A549 (cell line): Measurements from ENCODE around the gene ARHGEF3. TPM values are rescaled to one million over a fixed set of nuclear protein-coding genes. Genes with fewer than 3 reads are reported as not detected.

ENCODE experiments used
- ATAC-seq, 2 experiments: fragments of 200-7000 bp in 1 of 2; fragments of >200 bp in 1 of 2; cut with Nextera tagmentation in 1 of 2; cut with Tn5 transposase in 1 of 2; 3 replicates each; pipeline versions ENCODE4 v1.8.0 to v1.9.1; 2018 to 2020; ENCODE audit warnings: mild to moderate bottlenecking in 1 of 2, moderate library complexity in 1 of 2
- CTCF ChIA-PET: fragments of 300-600 bp; sonication (Branson Sonifier 250); formaldehyde crosslinking; extraction: SDS; loops from one replicate; lab custom pipeline; 2021; ENCODE audit warnings: antibody characterized with exemption, inconsistent platforms; lab: Yijun Ruan, JAX
- POLR2A ChIA-PET: fragments of 350-600 bp; formaldehyde crosslinking; extraction: SDS; loops from one replicate; lab custom pipeline; 2021; ENCODE audit warnings: antibody characterized with exemption, inconsistent platforms; lab: Yijun Ruan, JAX
- DNase-seq, 2 experiments: peaks; one replicate each; pipeline versions ENCODE4 v3.0.0 to v3.0.0-alpha.2; 2011 to 2016; ENCODE audit warnings: low read depth in 1 of 2, low spot score in 1 of 2
- FAIRE-seq: peaks from 2 replicates; lab custom pipeline; 2011; peaks lifted over from hg19 to GRCh38; lab: Jason Lieb, UNC
- H3K27ac ChIP-seq, 2 experiments: fragments of >200 bp; sonication (Bioruptor Twin); formaldehyde crosslinking; 3 replicates each; pipeline ENCODE4 v1.5.1; 2016 to 2017
- H3K4me1 ChIP-seq: fragments of >200 bp; sonication (Bioruptor Twin); formaldehyde crosslinking; 3 replicates; pipeline ENCODE4 v1.6.1; 2016
- H3K4me2 ChIP-seq: fragments of >200 bp; sonication (Bioruptor Twin); formaldehyde crosslinking; 3 replicates; pipeline ENCODE4 v1.6.1; 2016
- H3K4me3 ChIP-seq: fragments of >200 bp; sonication (Bioruptor Twin); formaldehyde crosslinking; 3 replicates; pipeline ENCODE4 v1.5.1; 2016
- H3K9me3 ChIP-seq: fragments of >200 bp; sonication (Bioruptor Twin); formaldehyde crosslinking; 3 replicates; pipeline ENCODE4 v1.6.1; 2016
- CBX2 ChIP-seq: fragments of 200-600 bp; sonication (generic); IDR thresholded peaks from 2 replicates; pipeline ENCODE4 v1.6.1; 2016; ENCODE audit warnings: low read depth, mild to moderate bottlenecking, borderline replicate concordance
- CBX8 ChIP-seq: fragments of 200-600 bp; sonication (generic); IDR thresholded peaks from 2 replicates; pipeline ENCODE4 v1.6.1; 2016
- CEBPB ChIP-seq, 2 experiments: fragments of >200 bp in 1 of 2; sonication (Bioruptor Twin) in 1 of 2; formaldehyde crosslinking in 1 of 2; IDR thresholded peaks; 2 replicates each; pipeline ENCODE4 v1.6.1; 2012 to 2016
- CHD2 ChIP-seq: fragments of 150-350 bp; IDR thresholded peaks from 2 replicates; pipeline ENCODE4 v1.6.1; 2014; ENCODE audit warnings: low read length; ENCODE audit not compliant: partially characterized antibody
- EP300 ChIP-seq, 2 experiments: fragments of >200 bp; sonication (Bioruptor Twin); formaldehyde crosslinking; IDR thresholded peaks; 2 replicates in 1 of 2; 3 replicates in 1 of 2; pipeline ENCODE4 v1.6.1; 2016 to 2017
- ESRRA ChIP-seq: fragments of 150-350 bp; IDR thresholded peaks from 2 replicates; pipeline ENCODE4 v1.6.1; 2014; ENCODE audit warnings: mild to moderate bottlenecking, low read length, borderline replicate concordance
- FOSB ChIP-seq: fragments of 250-450 bp; sonication (Bioruptor Pico); IDR thresholded peaks from 2 replicates; pipeline ENCODE4 v1.5.0; 2020; ENCODE audit warnings: mild to moderate bottlenecking, moderate library complexity
- FOXS1 ChIP-seq: fragments of 250-450 bp; sonication (Bioruptor Pico); IDR thresholded peaks from 2 replicates; pipeline ENCODE4 v1.5.0; 2020; ENCODE audit warnings: mild to moderate bottlenecking, moderate library complexity
- HEYL ChIP-seq: fragments of 250-450 bp; sonication (Bioruptor Pico); IDR thresholded peaks from 2 replicates; pipeline ENCODE4 v1.8.0; 2021; ENCODE audit warnings: mild to moderate bottlenecking, moderate library complexity
- HOXA7 ChIP-seq: fragments of 250-450 bp; sonication (Bioruptor Pico); IDR thresholded peaks from 2 replicates; pipeline ENCODE4 v1.5.0; 2020; ENCODE audit warnings: mild to moderate bottlenecking, moderate library complexity
- KDM1A ChIP-seq: fragments of 200-600 bp; sonication (generic); IDR thresholded peaks from 2 replicates; pipeline ENCODE4 v1.6.1; 2016; ENCODE audit warnings: low read depth, mild to moderate bottlenecking
- MYC ChIP-seq: IDR thresholded peaks from 2 replicates; pipeline ENCODE4 v1.6.1; 2012; ENCODE audit warnings: mild to moderate bottlenecking, inconsistent platforms, low read length, improper control_type of control experiment, borderline replicate concordance
- PHF8 ChIP-seq: fragments of 200-600 bp; sonication (generic); IDR thresholded peaks from 2 replicates; pipeline ENCODE4 v1.6.1; 2016; ENCODE audit warnings: low read depth, mild to moderate bottlenecking, antibody characterized with exemption, moderate library complexity, borderline replicate concordance
- POLR2A ChIP-seq: IDR thresholded peaks from 2 replicates; pipeline ENCODE4 v1.6.1; 2012; ENCODE audit warnings: mild to moderate bottlenecking, low read length
- RAD21 ChIP-seq, 2 experiments: fragments of >200 bp in 1 of 2; sonication (Bioruptor Twin) in 1 of 2; formaldehyde crosslinking in 1 of 2; IDR thresholded peaks in 1 of 2; conservative IDR thresholded peaks in 1 of 2; 2 replicates in 1 of 2; 3 replicates in 1 of 2; pipeline ENCODE4 v1.6.1; 2012 to 2018; ENCODE audit warnings: inconsistent platforms in 1 of 2
- ZC3H11A ChIP-seq: fragments of 450-650 bp; IDR thresholded peaks from 2 replicates; pipeline ENCODE4 v1.6.1; 2014; ENCODE audit warnings: antibody characterized with exemption, mild to moderate bottlenecking
- WGBS: methylation state at CpG from one replicate; pipeline ENCODE4 v1.1.6; 2017; ENCODE audit errors: missing lambda C conversion rate; 5-methylcytosine and 5-hydroxymethylcytosine counted together
- polyA plus RNA-seq, 4 experiments: library from polyadenylated mRNA; depleted of rRNA in 3 of 4; stranded (reverse); fragments of >200 nt; fragmentation: RNase III in 1 of 4; extraction: RNeasy Plus Mini Kit Qiagen cat#74134 plus additional on column Dnase treatment in 1 of 4; gene quantifications; 2 replicates in 3 of 4; 3 replicates in 1 of 4; pipeline ENCODE4 v1.2.3, GENCODE V29; 2011 to 2017
- TF ChIP-seq, protein P1 (sequence below): fragments of >200 bp; sonication (Bioruptor Twin); formaldehyde crosslinking; IDR thresholded peaks from 3 replicates; pipeline ENCODE4 v1.5.1; 2016
- TF ChIP-seq, protein P2 (sequence below): IDR thresholded peaks from 2 replicates; pipeline ENCODE4 v1.6.1; 2012
- TF ChIP-seq, protein P3 (sequence below): IDR thresholded peaks from 2 replicates; pipeline ENCODE4 v1.6.1; 2012
- TF ChIP-seq, protein P4 (sequence below): fragments of >200 bp; sonication (Bioruptor Twin); formaldehyde crosslinking; IDR thresholded peaks from 2 replicates; pipeline ENCODE4 v1.6.1; 2016
- TF ChIP-seq, protein P5 (sequence below): fragments of 250-450 bp; sonication (Bioruptor Pico); IDR thresholded peaks from 2 replicates; pipeline ENCODE4 v1.5.0; 2021; ENCODE audit warnings: mild to moderate bottlenecking, moderate library complexity, borderline replicate concordance

ARHGEF3 gene
- polyA plus RNA-seq, 2 of the 4 experiments (the other 2 are of a cell fraction): 7.3 to 10.6 TPM

DNA sequence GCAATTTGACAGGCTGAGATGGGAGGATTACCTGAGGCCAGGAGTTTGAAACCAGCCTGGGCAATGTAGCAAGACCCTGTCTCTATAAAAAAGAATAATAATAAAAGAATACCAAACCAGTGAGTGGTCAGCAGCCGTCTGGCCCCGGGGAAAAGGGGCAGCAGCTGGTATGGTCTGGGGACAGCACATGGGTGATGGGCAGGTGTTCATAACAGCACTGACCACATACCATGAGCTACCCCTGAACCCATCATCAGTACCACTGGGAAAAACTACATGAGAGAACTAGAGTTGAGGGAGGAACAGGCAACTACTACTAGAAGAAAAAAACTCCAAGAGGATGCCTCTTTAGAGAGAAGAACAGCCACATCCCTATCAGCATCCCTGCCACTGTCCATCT, 40.7 kb downstream of the ARHGEF3 start:
- 85% methylated on average over 2 of the region's 2 CpGs for WGBS
- Histone ChIP-seq H3K4me3 (no peak overlapping the region), H3K4me2 (no peak overlapping the region), H3K9me3 (no peaks in the 10 kb centered on the region), H3K27ac (no peak overlapping the region), H3K4me1 (peaks cover 12% of the 10 kb centered on the region; the same call in 1 of the 3 replicates)
- ChIA-PET CTCF (no interaction called here), POLR2A (no interaction called here)
- FAIRE-seq (no peak), ATAC-seq (no peak), DNase-seq (no peak)
- TF ChIP-seq HEYL (CRISPR knock-in tag): no peak
- TF ChIP-seq PHF8: no peak
- TF ChIP-seq CBX2: no peak
- TF ChIP-seq MYC: no peak

DNA sequence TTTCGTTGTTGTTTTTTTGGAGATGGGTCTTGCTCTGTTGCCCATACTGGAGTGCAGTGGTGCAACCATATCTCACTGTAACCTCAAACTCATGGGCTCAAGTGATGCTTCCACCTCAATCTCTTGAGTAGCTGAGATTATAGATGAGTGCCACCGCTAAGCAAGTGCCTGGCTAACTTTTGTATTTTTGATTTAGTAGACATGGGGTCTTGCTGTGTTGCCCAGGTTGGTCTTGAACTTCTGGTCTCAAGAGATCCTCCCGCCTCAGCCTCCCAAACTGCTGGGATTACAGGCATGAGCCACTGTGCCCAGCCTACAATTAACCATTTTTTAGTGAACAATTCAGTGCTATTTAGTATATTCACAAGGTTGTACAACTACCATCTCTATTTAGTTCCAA, 42.2 kb downstream of the ARHGEF3 start:
- DNase-seq (no peak), FAIRE-seq (no peak), ATAC-seq (no peak)
- Histone ChIP-seq H3K4me1 (peaks cover 12% of the 10 kb centered on the region; the same call in 1 of the 3 replicates), H3K4me2 (no peak overlapping the region), H3K27ac (no peak overlapping the region), H3K9me3 (no peaks in the 10 kb centered on the region), H3K4me3 (no peak overlapping the region)
- TF ChIP-seq CHD2 (no peak), HOXA7 (CRISPR knock-in tag) (no peak), RAD21 (conservative IDR thresholded peaks at IDR 0.05 in 1 of 2, IDR thresholded peaks at IDR 0.05 in 1 of 2) (no peak), CEBPB (IDR thresholded peaks at IDR 0.05) (no peak), CBX2 (no peak), KDM1A (no peak), PHF8 (no peak), EP300 (IDR thresholded peaks at IDR 0.05) (no peak), FOSB (no peak), POLR2A (no peak), CBX8 (no peak), ZC3H11A (no peak), FOXS1 (no peak), ESRRA (no peak)
- TF ChIP-seq, protein P1, sequence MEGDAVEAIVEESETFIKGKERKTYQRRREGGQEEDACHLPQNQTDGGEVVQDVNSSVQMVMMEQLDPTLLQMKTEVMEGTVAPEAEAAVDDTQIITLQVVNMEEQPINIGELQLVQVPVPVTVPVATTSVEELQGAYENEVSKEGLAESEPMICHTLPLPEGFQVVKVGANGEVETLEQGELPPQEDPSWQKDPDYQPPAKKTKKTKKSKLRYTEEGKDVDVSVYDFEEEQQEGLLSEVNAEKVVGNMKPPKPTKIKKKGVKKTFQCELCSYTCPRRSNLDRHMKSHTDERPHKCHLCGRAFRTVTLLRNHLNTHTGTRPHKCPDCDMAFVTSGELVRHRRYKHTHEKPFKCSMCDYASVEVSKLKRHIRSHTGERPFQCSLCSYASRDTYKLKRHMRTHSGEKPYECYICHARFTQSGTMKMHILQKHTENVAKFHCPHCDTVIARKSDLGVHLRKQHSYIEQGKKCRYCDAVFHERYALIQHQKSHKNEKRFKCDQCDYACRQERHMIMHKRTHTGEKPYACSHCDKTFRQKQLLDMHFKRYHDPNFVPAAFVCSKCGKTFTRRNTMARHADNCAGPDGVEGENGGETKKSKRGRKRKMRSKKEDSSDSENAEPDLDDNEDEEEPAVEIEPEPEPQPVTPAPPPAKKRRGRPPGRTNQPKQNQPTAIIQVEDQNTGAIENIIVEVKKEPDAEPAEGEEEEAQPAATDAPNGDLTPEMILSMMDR: no peak
- TF ChIP-seq, protein P2, sequence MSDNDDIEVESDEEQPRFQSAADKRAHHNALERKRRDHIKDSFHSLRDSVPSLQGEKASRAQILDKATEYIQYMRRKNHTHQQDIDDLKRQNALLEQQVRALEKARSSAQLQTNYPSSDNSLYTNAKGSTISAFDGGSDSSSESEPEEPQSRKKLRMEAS: no peak
- TF ChIP-seq, protein P3, sequence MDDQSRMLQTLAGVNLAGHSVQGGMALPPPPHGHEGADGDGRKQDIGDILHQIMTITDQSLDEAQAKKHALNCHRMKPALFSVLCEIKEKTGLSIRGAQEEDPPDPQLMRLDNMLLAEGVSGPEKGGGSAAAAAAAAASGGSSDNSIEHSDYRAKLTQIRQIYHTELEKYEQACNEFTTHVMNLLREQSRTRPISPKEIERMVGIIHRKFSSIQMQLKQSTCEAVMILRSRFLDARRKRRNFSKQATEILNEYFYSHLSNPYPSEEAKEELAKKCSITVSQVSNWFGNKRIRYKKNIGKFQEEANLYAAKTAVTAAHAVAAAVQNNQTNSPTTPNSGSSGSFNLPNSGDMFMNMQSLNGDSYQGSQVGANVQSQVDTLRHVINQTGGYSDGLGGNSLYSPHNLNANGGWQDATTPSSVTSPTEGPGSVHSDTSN: no peak
- TF ChIP-seq, protein P4, sequence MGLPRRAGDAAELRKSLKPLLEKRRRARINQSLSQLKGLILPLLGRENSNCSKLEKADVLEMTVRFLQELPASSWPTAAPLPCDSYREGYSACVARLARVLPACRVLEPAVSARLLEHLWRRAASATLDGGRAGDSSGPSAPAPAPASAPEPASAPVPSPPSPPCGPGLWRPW: no peak
- TF ChIP-seq, protein P5, sequence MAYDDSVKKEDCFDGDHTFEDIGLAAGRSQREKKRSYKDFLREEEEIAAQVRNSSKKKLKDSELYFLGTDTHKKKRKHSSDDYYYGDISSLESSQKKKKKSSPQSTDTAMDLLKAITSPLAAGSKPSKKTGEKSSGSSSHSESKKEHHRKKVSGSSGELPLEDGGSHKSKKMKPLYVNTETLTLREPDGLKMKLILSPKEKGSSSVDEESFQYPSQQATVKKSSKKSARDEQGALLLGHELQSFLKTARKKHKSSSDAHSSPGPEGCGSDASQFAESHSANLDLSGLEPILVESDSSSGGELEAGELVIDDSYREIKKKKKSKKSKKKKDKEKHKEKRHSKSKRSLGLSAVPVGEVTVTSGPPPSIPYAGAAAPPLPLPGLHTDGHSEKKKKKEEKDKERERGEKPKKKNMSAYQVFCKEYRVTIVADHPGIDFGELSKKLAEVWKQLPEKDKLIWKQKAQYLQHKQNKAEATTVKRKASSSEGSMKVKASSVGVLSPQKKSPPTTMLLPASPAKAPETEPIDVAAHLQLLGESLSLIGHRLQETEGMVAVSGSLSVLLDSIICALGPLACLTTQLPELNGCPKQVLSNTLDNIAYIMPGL (CRISPR knock-in tag): no peak
- CTCF ChIA-PET: interaction anchor here (1.5 kb wide), 1 partner anchor 229 kb away, joined by 4 read pairs; no protein-coding TSS in a partner anchor
- 76% methylated on average over 3 of the region's 3 CpGs for WGBS
- POLR2A ChIA-PET: no interaction called here
